Renal cortical epithelial cell (primary cell): Measurements from ENCODE around the gene CRYBA1. TPM values are rescaled to one million over a fixed set of nuclear protein-coding genes. Genes with fewer than 3 reads are reported as not detected.
"Not testable (repeated sequence)": the region's sequence is repeated elsewhere in the genome, so short reads cannot be mapped to it uniquely, and the experiment has no call there.

Source experiments
- DNase-seq: peaks from one replicate; pipeline ENCODE4 v3.0.0-alpha.2; 2011; ENCODE audit warnings: low read depth
- total RNA-seq: library from RNA; depleted of rRNA; stranded (reverse); fragments of >200 nt; gene quantifications from 2 replicates; pipeline ENCODE4 v1.2.3, GENCODE V29; 2014

The CRYBA1 gene
- total RNA-seq = not detected in 2 replicates

GRCh38 chr17:29246628-29247027 is at the start of gene CRYBA1:
Gene CRYBA1 (plus strand): TSS chr17:29246859. CDS start chr17:29246864, 5 bp downstream.
- DNase-seq = no peak

- DNase-seq = no peak
These were observed 49.0 kb upstream of the CRYBA1 start for GRCh38 chr17:29197516-29198272.

GRCh38 chr17:29204068-29204804 is 42.4 kb upstream of the CRYBA1 start:
- not testable (repeated sequence) for DNase-seq

GRCh38 chr17:29205047-29205446 is 41.6 kb upstream of the CRYBA1 start:
- no peak for DNase-seq

GRCh38 chr17:29207975-29208374 is 38.7 kb upstream of the CRYBA1 start:
- DNase-seq = no peak

GRCh38 chr17:29209073-29209472 is 37.6 kb upstream of the CRYBA1 start:
- DNase-seq = no peak

- DNase-seq = peak; percentile 15
These were observed 35.8 kb upstream of the CRYBA1 start for GRCh38 chr17:29210879-29211278.

- no peak for DNase-seq
These were observed 34.5 kb upstream of the CRYBA1 start for GRCh38 chr17:29212094-29212631.

- no peak for DNase-seq
These were observed 34.0 kb upstream of the CRYBA1 start for GRCh38 chr17:29212681-29213121.

- DNase-seq = no peak
These were observed 32.2 kb upstream of the CRYBA1 start for GRCh38 chr17:29214215-29215146.

GRCh38 chr17:29215174-29215573 is 31.5 kb upstream of the CRYBA1 start:
- no peak for DNase-seq

- peak; percentile 71 for DNase-seq
These were observed 30.9 kb upstream of the CRYBA1 start for GRCh38 chr17:29215717-29216116.

- no peak for DNase-seq
These were observed 30.5 kb upstream of the CRYBA1 start for GRCh38 chr17:29216181-29216580.

- no peak for DNase-seq
These were observed 29.8 kb upstream of the CRYBA1 start for GRCh38 chr17:29216856-29217255.

- DNase-seq = peak; percentile 75
These were observed 27.1 kb upstream of the CRYBA1 start for GRCh38 chr17:29219378-29220047.

GRCh38 chr17:29221338-29221737 is 25.3 kb upstream of the CRYBA1 start:
- DNase-seq = not testable (repeated sequence)

GRCh38 chr17:29225396-29225795 is 21.3 kb upstream of the CRYBA1 start:
- no peak for DNase-seq

- no peak for DNase-seq
These were observed 13.4 kb upstream of the CRYBA1 start for GRCh38 chr17:29233301-29233700.

- DNase-seq = not testable (repeated sequence)
These were observed 11.7 kb upstream of the CRYBA1 start for GRCh38 chr17:29234972-29235371.

- DNase-seq = no peak
These were observed 10.8 kb upstream of the CRYBA1 start for GRCh38 chr17:29235904-29236303.
